Mononuclear cell (primary cell): ENCODE results near the gene PRDM9. TPM values are rescaled to one million over a fixed set of nuclear protein-coding genes. Genes with fewer than 3 reads are reported as not detected.
"Not testable (repeated sequence)": the region's sequence is repeated elsewhere in the genome, so short reads cannot be mapped to it uniquely, and the experiment has no call there.

ENCODE experiments used
- H3K27me3 ChIP-seq: 2 replicates; pipeline ENCODE4 v1.6.0; 2011; ENCODE audit warnings: low read length, control low read depth; ENCODE audit not compliant: insufficient read depth
- H3K4me1 ChIP-seq: 2 replicates; pipeline ENCODE4 v1.5.1; 2011; ENCODE audit warnings: mild to moderate bottlenecking, low read length, control low read depth; ENCODE audit not compliant: insufficient read depth
- H3K4me3 ChIP-seq: 2 replicates; pipeline ENCODE4 v1.5.1; 2011; ENCODE audit warnings: mild to moderate bottlenecking, low read length, moderate library complexity
- H3K9me3 ChIP-seq: 2 replicates; pipeline ENCODE4 v1.5.1; 2011; ENCODE audit warnings: low read depth, mild to moderate bottlenecking, control low read depth, low read length
- total RNA-seq: library from RNA; depleted of rRNA; stranded (reverse); fragments of >200 nt; gene quantifications from one replicate; pipeline ENCODE4 v1.2.3, GENCODE V29; 2012

Gene PRDM9
- total RNA-seq, 1 donor, result not detected

DNA sequence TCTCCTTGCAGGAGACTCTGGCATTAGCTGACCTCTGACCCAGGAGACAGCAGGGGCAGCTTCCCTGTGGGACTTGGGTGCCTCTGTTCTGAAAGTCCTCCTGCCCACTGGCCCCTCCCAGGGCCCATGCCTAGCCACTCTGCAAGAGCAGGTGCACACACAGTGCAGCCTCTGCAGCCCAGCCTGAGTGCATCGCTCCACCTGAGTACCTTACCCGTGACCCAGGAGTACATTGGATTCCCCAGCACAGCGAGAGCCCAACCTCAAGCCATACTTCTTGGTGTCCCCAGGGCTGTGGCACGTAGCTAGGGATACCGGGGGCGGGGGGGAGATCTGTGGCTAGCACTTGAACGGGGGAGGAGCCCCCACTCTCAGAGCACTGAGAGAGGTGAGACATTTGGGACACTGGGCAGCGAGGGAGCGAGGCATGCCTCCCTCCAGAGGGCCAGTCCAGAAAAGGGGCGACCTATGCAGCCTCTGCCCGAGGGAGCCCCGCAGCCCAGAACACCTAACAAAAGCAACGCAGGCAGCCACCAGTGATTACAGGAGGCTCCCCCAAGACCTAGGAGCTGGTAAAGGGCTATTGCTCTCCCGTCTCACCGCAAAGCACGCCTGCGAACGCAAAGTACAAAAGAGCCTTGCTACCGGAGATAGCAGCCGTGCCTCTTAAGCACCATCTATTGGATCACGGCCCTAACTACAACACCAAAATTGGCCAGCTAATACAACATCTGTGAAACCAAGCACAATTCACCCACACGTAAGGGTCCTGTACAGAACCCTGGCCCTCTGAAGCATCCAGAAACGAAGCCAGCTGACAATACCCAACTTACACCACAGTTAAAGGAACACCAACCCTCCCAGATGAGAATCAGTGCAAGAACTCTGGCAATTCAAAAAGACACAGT lies 826 bp upstream of the PRDM9 start:
- Histone ChIP-seq H3K9me3 (peaks cover 4% of the 10 kb centered on the region), H3K4me3 (no peak overlapping the region), H3K4me1 (no peaks in the 10 kb centered on the region), H3K27me3 (no peaks in the 10 kb centered on the region)

- not testable (repeated sequence) for H3K4me1 ChIP-seq, H3K4me3 ChIP-seq, H3K27me3 ChIP-seq, H3K9me3 ChIP-seq
Measured at GRCh38 chr5:23510434-23510833, 3.0 kb downstream of the PRDM9 start.

DNA sequence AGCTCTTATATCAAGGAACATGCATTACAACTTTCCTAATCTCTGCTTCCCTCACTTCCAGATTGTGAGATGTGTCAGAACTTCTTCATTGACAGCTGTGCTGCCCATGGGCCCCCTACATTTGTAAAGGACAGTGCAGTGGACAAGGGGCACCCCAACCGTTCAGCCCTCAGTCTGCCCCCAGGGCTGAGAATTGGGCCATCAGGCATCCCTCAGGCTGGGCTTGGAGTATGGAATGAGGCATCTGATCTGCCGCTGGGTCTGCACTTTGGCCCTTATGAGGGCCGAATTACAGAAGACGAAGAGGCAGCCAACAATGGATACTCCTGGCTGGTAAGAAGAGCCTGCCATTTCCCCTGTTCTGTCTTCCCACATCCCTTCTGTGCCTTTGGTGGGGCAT lies 15.1 kb downstream of the PRDM9 start:
- Histone ChIP-seq H3K9me3 (no peaks in the 10 kb centered on the region), H3K4me1 (no peaks in the 10 kb centered on the region), H3K4me3 (no peak overlapping the region), H3K27me3 (no peaks in the 10 kb centered on the region)

- Histone ChIP-seq H3K4me3 (no peak overlapping the region), H3K27me3 (no peaks in the 10 kb centered on the region), H3K9me3 (no peaks in the 10 kb centered on the region), H3K4me1 (no peaks in the 10 kb centered on the region)
Measured at GRCh38 chr5:23523031-23523430, 15.6 kb downstream of the PRDM9 start.

DNA sequence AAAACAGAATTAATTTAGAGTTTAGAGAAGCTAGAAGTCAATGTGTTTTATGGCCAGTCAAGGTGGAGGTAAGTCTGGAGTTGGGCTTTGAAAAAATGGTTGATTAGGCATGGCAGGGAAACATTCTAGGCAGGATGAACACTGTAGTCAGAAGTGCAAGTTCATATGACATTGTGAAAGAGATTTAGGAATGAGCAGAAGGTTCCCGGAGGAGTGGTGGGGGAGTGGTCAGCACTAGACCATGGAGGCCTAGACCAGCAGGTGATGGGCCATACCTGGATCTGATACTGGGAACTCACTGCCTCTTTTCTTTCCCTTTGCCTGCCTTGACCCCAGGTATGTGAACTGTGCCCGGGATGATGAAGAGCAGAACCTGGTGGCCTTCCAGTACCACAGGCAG lies 16.6 kb downstream of the PRDM9 start:
- no peaks in the 10 kb centered on the region for H3K27me3 ChIP-seq
- H3K4me3 ChIP-seq, result no peak overlapping the region
- no peaks in the 10 kb centered on the region for H3K9me3 ChIP-seq
- no peaks in the 10 kb centered on the region for H3K4me1 ChIP-seq

- Histone ChIP-seq H3K4me1 (no peaks in the 10 kb centered on the region), H3K27me3 (no peaks in the 10 kb centered on the region), H3K4me3 (no peak overlapping the region), H3K9me3 (no peaks in the 10 kb centered on the region)
Measured at GRCh38 chr5:23525751-23526150, 18.3 kb downstream of the PRDM9 start.

DNA sequence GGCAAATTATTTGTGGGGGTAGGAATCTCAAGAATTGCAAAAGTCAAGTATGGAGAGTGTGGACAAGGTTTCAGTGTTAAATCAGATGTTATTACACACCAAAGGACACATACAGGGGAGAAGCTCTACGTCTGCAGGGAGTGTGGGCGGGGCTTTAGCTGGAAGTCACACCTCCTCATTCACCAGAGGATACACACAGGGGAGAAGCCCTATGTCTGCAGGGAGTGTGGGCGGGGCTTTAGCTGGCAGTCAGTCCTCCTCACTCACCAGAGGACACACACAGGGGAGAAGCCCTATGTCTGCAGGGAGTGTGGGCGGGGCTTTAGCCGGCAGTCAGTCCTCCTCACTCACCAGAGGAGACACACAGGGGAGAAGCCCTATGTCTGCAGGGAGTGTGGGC lies 19.2 kb downstream of the PRDM9 start:
- H3K4me1 ChIP-seq, H3K9me3 ChIP-seq, H3K4me3 ChIP-seq: not testable (repeated sequence)

DNA sequence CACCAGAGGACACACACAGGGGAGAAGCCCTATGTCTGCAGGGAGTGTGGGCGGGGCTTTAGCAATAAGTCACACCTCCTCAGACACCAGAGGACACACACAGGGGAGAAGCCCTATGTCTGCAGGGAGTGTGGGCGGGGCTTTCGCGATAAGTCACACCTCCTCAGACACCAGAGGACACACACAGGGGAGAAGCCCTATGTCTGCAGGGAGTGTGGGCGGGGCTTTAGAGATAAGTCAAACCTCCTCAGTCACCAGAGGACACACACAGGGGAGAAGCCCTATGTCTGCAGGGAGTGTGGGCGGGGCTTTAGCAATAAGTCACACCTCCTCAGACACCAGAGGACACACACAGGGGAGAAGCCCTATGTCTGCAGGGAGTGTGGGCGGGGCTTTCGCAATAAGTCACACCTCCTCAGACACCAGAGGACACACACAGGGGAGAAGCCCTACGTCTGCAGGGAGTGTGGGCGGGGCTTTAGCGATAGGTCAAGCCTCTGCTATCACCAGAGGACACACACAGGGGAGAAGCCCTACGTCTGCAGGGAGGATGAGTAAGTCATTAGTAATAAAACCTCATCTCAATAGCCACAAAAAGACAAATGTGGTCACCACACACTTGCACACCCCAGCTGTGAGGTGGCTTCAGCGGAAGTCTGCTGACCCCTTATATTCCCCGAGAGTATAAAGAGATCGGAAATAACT lies 20.0 kb downstream of the PRDM9 start:
- not testable (repeated sequence) for H3K27me3 ChIP-seq, H3K4me1 ChIP-seq, H3K4me3 ChIP-seq, H3K9me3 ChIP-seq

More for the DNA sequence above, 19.2 kb downstream of the PRDM9 start:
- H3K27me3 ChIP-seq, result not testable (repeated sequence)

DNA sequence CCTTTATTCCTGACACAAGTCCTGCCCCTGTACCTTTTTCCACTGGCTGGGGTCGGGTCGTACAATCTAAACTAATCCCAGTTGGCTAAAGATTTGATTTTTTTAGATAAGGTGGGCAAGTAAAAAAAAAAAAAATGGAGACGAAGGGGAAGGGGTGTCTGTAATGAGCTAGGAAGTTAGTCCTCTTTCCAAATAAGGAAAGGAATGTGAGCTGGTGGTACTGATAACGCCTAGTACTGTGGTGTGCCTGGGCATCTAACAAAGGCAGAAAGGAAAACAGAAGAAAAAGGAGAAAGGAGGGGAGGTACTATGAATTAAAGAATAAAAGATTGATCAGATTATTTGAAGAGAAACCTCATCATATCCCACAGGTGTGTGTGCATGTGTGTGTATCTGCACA lies 21.3 kb downstream of the PRDM9 start:
- Histone ChIP-seq H3K4me1 (no peaks in the 10 kb centered on the region), H3K9me3 (no peaks in the 10 kb centered on the region), H3K27me3 (no peaks in the 10 kb centered on the region), H3K4me3 (no peak overlapping the region)

- H3K27me3 ChIP-seq, result no peaks in the 10 kb centered on the region
- H3K4me1 ChIP-seq, result no peaks in the 10 kb centered on the region
- H3K9me3 ChIP-seq, result no peaks in the 10 kb centered on the region
- no peak overlapping the region for H3K4me3 ChIP-seq
Measured at GRCh38 chr5:23530571-23530970, 23.2 kb downstream of the PRDM9 start.

GRCh38 chr5:23571059-23571458 lies 63.6 kb downstream of the PRDM9 start:
- Histone ChIP-seq H3K27me3 (no peaks in the 10 kb centered on the region), H3K9me3 (no peaks in the 10 kb centered on the region), H3K4me1 (no peaks in the 10 kb centered on the region), H3K4me3 (no peak overlapping the region)
